NCI-H526 treated with DMSO at 0.1 percent for 48 hours (cell line): ENCODE results near the gene SPON1.

ENCODE experiments used
- DNase-seq: peaks from one replicate; lab custom pipeline; 2025; lab: John Stamatoyannopoulos, UW

The SPON1 gene

GRCh38 chr11:13944911-13945425 is 17.6 kb upstream of the SPON1 start:
- no peak for DNase-seq

DNA sequence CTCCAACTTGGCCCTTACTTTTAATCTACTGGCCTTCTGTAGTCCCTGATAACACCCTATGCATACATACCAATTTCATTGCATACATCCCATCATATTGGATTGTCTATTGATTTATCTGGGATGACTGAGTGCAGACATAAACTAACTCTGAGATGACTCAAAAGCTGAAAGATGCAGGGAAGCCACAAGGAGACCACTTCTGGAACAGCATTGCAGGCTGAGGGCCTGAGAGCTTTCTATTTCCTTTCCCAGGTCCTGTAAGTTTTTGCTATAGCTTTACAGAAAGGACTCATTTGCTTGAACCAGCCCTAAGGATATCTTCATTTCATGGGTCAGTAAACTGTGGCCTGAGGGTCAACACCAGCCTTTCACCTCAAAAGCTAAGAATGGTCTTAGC is 15.1 kb upstream of the SPON1 start:
- DNase-seq: no peak

DNA sequence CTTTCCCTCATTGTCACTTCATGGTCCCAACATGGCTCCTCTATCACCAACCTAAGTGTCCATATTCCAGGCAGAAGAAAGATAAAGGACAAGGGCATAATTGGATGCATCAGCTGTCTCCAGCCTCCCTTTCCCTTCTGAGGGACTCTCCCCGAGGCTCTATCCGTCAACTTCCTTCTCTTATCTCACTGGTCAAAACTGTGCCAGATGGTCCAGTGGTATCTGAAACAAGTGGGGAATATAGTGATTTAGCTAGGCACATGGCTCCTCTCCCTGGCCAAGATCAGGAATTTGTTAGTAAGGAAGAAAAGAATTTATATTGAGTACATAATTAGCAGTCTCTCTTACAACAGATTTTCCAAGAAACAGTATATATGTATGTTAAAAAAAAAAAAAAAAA is 12.6 kb upstream of the SPON1 start:
- DNase-seq: no peak

- DNase-seq: no peak
These were observed 10.3 kb upstream of the SPON1 start for GRCh38 chr11:13952221-13952620.

DNA sequence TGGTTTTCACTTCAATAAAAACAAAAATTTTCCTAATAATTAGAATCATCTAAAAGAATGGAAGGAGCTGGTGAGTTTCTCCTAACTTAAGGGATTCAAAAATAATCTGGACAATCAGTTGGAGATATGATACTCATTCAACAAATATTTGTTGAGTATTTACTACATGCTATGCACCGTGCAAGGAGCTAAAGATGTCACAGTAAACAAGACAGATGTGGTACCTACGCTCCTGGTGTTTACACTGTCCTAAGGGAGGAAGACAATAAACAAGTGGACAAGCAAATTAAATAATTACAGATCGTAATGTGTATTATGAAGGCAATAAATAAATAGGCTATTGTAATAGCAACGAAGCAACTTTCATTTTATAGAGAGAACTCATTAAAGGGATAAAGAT is 9.9 kb upstream of the SPON1 start:
- no peak for DNase-seq

DNA sequence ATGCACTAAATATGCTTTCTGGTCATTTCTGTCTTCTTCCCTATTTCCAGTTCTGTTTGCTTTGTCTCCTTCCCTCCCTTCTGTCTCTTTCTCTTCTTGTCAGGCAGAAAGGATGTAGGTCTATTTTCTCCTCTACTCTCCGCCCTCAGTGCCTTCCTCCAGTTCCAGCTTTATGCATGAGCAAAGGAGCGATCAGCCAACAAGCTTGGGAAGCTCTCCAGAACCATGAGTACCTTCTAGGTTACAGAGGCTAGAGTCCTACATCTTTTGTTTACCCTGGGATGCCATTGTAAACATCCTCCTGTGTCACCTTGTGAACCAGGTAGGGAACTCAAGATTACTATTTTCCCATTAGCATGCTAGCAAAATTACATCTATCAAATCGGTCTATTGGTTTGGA is 7.9 kb upstream of the SPON1 start:
- no peak for DNase-seq

- peak; percentile 19 for DNase-seq
These were observed 6.5 kb upstream of the SPON1 start for GRCh38 chr11:13955971-13956421.

- DNase-seq: no peak
These were observed 5.5 kb upstream of the SPON1 start for GRCh38 chr11:13956988-13957387.

DNA sequence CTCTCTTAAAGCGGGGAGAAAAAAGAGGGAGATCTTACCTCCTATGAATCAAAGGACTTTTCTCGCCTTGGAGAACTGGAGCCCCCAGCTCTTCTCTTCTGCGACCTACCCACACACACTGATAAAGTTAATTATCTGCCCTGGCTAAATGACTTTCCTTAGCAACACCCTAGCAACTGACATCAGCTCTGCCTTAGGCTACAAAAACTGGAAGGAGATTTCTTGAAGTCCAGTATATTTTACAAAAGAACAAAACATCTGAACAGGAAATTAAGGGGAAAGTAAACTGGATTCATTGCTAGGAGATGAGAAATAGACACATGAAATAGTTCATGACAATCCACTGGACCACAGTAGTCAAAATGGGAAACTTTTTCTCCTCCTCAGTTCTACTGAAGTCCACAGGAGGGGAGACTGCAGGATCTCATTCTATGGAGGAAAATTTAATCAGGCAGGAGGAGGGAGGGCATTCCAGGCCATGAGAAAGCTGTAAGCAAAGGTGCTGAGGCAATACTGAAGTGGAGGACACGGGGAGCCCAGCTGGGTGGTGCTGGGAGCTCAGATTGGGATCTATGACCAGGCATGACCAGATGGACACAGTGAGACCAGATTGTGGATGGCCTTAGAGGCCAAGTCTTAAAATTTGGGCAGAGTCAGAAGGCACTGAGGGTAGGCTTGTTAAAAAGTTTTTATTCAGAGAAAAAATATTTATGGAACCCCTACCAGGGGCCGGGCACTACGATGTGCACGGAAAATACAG is 3.7 kb upstream of the SPON1 start:
- DNase-seq: no peak

GRCh38 chr11:13962198-13962561 is 343 bp upstream of the SPON1 start:
- no peak for DNase-seq

DNA sequence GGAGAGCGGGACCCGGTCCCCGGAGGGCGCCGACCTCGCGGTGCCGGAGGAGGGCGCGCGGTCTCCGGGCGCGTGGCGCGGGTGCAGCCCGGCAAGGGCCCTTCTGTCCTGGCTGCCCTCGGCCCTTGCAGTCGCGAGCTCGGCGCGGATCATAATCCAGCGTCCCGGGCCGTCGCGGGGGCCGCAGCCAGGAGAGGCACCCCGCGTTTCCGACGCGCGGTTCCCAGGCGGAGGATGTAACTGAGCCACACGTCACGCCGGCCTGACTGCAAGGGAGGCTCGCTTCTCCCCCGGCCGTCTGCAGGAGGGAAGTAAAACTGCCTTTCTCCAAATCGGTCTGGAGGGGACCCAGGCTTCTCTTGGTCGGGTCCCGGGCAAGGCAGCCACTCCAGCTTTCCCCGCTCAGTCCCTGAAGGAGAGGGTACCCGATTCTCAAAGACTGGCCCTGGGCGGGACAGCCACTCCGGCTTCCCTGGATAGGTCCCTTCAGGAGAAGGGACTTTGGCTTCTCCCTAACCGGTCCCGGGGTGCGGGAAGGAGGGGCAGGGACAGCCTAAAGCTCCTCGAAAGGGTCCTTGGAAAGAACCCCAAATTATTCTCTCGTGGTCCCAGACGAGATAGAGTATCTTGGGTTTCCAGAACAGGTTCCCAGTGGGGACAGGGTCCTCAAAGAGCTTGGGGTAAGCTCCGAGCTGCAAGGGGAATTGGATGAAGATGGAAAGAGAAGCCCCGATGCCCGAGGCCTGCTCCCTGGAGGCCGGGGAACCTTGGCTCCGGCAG is 836 bp downstream of the SPON1 start:
- no peak for DNase-seq

- DNase-seq: peak; percentile 18
These were observed 1.6 kb downstream of the SPON1 start for GRCh38 chr11:13963949-13964770.

- DNase-seq: no peak
These were observed 2.2 kb downstream of the SPON1 start for GRCh38 chr11:13964771-13965074.

GRCh38 chr11:13965337-13965736 is 2.8 kb downstream of the SPON1 start:
- no peak for DNase-seq

- DNase-seq: no peak
These were observed 3.5 kb downstream of the SPON1 start for GRCh38 chr11:13966013-13966412.

DNA sequence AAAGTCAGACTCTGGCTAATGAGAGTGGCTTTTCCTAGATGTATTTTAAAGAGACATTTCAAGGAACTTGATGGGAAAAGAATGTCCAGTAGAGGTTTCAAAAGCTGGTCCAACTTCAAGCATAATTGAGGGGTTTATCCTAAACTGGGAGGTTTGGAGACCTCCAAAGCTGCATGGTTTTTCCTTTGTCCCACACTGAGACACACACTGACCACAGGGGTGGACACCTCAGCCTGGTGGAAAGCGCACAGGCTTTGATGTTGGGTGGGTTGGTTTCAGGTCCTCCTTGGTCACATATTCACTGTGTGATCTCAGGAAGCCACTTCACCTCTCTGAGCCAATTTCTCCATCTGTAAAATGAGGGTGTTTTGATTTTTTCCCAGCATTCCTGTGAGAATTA is 4.0 kb downstream of the SPON1 start:
- DNase-seq: no peak

GRCh38 chr11:13970986-13971385 is 8.5 kb downstream of the SPON1 start:
- no peak for DNase-seq

GRCh38 chr11:13972043-13972910 is 9.8 kb downstream of the SPON1 start:
- DNase-seq: no peak

DNA sequence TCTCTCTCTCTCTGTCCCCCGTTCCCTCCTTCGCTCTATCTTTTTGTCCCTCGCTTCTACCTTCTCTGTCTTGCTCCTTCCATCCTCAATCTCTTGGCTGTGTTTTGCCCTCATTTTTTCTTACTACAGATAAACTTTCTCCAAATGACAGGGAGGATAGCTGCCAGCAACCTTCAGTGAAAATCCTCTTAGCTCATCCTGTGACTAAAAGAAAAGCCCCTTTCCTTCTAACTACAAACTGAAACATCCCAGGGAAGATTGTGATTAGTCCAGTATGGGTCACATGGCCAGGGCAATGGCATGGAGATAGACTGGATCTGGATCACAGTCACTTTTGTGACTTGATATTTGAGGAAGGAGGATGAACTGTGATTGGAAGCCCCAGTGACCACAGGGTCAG is 10.4 kb downstream of the SPON1 start:
- DNase-seq: no peak

- no peak for DNase-seq
These were observed 12.1 kb downstream of the SPON1 start for GRCh38 chr11:13974631-13975030.

DNA sequence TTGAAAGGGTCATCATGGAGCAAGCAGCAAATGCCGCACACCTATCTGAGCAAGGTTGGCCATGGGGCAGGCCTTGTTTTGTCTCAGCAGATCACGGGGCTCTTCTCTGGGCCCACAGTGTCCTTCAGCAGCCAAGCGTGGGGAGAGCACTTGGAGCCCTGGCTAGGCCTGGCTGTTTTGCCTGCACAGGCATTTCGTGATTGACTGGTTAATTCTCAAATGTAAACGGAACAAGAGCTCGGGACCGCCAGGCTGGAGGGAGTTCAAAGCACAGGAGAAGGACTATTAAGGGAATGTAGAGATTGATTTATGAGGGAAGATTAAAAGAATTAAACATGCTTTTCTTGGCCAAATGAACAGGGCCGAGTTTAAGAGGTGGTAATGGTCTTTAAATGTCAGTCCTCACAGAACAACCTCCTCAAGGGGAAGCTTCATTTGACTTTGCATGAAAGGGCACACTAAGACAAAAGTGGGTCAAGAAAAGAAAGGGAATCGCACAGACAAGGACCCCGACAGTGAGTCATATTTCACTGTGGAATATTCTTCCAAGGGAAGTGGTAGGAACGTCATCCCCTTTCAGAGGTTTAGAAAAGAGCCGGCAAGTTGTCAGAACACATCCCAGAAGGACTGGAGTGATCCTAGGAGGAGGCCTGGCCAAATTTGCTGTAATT is 20.7 kb downstream of the SPON1 start:
- DNase-seq: no peak
